Measurements from ENCODE around the gene MKX.
"Not testable (repeated sequence)": the region's sequence is repeated elsewhere in the genome, so short reads cannot be mapped to it uniquely, and the experiment has no call there.

MKX gene

GRCh38 chr10:27688991-27689390 lies 56.6 kb downstream of the MKX start:
- no peak for DNase-seq

DNA sequence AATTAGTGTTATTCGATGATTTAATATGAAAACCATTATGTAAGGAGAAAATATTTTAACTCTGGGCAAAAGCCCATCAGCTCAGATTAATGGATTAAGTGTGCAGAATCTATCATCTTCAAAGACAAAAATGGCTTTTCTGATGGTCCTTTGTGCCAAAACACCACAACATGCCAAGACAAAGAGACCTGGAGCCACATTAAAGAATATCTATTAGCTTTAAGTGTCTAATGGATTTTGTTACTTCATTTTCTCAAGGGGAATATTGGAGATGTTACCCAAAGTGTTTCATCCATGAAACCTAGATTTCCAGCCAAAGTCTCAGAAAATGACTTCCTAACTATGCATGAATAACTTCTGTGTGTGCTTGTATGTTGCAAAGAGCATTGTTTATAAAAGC lies 57.3 kb downstream of the MKX start:
- DNase-seq: no peak

GRCh38 chr10:27687743-27688142 lies 57.9 kb downstream of the MKX start:
- no peak for DNase-seq

DNA sequence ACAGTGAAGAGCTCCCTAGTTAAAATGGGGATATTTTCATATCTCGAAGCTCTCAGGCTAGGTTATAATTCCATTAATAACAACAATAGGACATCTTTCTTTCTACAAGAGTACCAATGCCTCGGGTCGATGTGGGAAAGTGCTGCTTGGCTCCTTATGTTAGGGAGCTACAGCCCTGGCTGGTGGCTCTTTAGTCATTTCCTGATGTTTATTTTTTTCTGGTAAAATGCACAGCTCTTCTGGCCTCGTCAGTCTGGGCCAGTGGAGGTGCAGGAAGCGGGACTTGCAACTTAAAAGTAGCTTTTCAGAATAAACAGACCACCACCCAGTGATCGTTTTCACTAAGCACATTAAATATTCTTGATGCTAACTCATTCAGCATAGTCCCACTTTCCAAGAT lies 58.3 kb downstream of the MKX start:
- no peak for DNase-seq

GRCh38 chr10:27685681-27686080 lies 59.9 kb downstream of the MKX start:
- no peak for DNase-seq

DNA sequence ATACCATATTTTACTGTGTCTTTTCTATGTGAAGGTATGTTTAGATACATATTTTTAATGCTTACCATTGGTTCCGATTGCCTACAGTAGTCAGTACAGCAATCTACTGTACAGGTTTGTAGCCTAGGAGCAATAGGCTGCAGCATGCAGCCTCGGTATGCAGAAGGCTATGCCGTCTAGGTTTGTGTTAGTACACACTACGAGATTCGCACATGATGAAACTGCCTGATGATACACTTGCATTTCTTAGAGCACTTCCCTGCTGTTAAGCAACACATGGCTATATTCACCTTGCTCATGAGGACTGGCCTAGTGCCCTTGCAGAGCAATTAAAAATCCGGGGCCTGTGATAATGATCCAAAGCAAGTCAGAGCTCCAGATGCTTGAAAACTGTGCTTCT lies 62.4 kb downstream of the MKX start:
- DNase-seq: no peak

GRCh38 chr10:27681795-27682194 lies 63.8 kb downstream of the MKX start:
- DNase-seq: not testable (repeated sequence)

DNA sequence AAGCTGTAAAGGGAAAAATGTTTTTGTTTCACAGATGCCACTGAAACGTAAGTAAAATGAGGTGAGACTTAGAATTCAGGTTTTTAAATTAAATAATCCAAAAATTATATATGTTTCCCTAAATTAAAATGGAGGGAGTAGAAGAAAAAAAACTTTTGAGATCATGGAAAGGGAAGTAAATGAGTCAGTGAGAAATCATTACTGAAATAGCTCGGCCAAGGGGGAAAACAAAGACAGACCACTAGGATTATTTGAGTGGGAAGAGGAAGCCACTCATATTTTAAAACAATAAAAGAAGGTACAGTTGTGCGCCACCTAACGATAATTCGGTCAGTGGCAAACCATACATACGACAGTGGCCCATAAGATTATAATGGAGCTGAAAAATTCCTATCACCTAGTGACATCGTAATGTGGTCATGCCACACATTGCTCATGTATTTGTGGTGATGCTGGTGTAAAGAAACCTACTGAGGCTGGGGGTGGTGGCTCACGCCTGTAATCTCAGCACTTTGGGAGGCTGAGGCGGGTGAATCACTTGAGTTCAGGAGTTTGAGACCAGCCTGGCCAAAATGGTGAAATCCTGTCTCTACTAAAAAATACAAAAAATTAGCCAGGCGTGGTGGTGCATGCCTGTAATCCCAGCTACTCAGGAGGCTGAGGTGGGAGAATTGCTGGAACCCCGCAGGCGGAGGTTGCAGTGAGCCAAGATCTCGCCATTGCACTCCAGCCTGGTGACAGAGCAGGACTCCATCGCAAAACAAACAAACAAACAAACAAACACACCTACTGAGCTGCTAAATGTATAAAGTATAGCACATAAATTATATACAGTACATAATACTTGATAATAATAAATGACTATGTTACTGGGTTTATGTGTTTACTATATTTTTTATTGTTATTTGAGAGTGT lies 64.7 kb downstream of the MKX start:
- DNase-seq: no peak

- DNase-seq: no peak
Measured at GRCh38 chr10:27680006-27680557, 65.5 kb downstream of the MKX start.

DNA sequence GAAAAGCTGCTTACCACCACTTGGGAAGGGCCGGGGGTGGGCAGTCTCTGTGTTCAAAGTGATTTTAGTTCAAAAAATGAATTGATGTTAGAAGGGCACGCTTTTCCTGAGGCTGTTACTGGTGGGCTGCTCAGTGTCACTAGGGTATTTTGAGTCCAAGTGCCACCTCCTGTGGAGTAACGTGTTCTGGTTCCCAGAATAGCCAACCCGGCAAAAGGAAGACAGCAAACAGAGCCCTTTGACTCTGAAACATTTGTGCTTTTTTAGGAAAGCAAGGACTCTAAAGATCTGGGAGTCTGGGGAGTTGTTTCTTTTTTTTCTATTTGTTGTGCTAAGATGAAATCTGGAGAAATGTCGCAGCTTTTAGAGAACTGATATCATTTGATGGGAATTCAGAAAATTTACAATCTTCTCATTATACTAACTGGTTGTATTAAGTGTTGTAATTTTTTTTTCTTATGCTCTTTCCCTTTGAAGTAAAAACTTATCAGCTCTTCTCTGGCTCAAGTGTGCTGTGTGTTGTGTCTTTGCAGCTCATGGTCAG lies 66.2 kb downstream of the MKX start:
- DNase-seq: no peak

DNA sequence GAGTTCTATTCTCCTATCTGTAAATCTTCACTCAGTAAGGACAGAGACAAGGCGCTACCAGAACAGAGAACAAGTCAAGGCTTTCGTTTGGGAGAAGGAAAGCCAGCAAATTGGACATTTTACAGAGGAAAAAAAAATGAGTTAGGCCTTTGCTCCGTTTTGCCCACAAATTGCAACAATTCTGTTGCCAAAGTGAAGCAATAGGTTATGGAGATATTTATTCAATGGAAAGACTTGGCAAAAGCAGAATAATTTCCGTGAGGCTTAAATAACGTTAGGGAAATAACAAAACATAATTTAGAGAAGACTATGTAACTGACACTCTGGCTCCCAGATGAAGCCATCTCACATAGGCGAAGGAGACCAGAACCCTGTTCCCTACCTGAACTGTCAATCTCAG lies 67.5 kb downstream of the MKX start:
- no peak for DNase-seq

DNA sequence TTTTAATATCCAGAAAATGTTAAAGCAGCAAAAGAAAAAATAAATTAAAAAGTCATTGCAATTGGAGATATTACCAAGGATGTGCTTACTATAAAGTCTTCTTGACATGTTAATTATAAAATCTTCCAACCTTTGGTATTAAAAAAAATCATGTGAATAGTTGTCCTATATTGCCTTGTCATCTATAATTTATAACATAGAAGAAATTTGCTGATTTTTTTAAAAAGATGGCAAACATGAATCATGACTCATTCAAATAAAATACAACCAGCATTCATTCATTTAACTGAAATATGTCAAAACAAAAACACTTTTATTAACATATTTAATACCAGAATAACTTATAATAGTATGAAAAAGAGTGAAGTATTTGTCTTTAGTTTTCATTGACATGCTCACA lies 72.6 kb downstream of the MKX start:
- DNase-seq: no peak

- DNase-seq: no peak
Measured at GRCh38 chr10:27671821-27672220, 73.8 kb downstream of the MKX start.

DNA sequence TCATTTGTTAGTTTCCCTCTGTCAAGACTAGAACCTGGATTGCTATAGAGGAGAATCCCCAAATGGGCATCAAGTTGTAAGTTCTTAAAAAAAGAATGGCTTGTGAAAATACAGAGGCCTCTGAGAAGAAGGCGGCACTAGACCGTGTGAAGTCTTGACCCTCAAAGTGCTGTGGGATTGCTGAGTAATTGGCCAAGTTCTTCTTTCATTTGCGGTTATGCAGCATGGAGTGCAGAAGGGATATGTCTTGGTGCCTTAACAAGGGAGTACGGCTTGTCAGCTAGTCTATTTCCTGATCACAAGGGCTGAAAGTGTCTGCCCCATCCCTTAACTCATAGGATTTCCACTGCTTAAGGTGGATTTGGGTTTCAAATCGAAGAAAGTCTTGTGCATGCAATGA lies 81.2 kb downstream of the MKX start:
- DNase-seq: no peak

- no peak for DNase-seq
Measured at GRCh38 chr10:27663621-27664020, 82.0 kb downstream of the MKX start.

GRCh38 chr10:27661514-27662286 lies 83.9 kb downstream of the MKX start:
- DNase-seq: no peak

GRCh38 chr10:27660711-27661110 lies 84.9 kb downstream of the MKX start:
- DNase-seq: no peak

DNA sequence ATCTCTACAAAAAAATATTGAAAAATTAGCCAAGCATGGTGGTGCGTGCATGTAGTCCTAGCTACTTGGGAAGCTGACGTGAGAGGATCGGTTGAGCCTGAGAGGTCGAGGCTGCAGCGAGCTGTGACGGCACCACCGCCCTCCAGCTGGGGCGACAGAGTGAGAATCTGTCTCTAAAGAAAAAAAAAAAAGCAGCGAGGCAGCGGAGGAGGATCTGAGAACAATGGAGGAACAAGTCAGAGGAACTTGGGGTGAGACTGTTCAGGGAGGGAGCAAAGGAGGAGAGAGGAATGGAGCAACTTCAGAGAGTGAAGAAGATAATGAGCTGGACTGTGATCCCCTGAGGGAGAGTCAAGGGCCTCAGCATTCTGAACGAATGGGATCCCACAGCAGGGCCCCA lies 85.4 kb downstream of the MKX start:
- no peak for DNase-seq

DNA sequence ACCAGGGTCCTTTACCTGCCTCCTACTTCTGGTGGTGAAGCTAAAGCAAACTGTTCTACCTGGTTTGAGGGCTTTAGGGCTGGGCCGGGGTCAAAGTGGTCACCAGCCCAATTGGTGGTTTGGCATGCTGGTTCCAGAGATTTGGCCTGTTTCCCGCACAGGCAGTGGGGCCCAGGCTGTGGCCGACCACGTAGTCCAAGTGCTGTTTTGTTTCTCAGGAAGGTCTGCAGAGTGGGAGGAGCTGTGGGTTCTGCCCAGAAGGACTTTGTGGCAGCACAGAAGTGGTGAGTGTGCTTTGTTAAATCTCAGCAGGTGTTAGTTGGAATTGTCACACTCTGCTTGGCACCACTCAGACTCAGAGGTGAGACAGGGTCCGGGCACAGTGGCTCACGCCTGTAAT lies 85.8 kb downstream of the MKX start:
- DNase-seq: no peak

- DNase-seq: no peak
Measured at GRCh38 chr10:27658788-27659187, 86.8 kb downstream of the MKX start.

- no peak for DNase-seq
Measured at GRCh38 chr10:27655296-27655695, 90.3 kb downstream of the MKX start.

- DNase-seq: no peak
Measured at GRCh38 chr10:27654284-27654683, 91.3 kb downstream of the MKX start.

DNA sequence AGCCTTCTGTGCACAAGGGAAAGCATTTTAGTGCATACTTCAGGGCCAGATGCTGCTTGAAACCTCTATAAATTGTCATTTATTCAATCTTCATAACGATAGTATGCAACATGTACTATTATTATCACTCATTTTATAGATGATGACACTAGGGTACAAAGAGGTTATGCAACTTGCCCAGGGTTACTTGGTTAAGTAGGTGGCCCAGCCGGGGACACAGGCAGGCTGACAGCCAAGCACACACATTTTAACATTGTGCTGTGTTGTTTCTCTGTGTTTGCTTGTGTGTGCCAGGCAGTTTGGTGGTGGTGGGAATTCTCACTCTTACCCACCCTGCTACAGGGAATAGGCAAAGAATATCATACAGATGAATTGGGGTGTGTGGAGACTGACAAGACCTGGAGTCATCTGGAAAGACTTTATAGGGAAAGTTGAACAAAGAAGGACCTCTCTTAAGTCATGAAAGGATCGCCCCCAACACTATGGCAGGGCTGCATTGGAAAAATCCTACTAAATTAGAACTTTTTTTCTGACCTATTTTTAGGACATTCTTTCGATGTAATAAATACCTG lies 98.9 kb downstream of the MKX start:
- DNase-seq: no peak
